HG03066 (cell line): ENCODE data around the gene CDC37L1.
"Not testable (repeated sequence)": the region's sequence is repeated elsewhere in the genome, so short reads cannot be mapped to it uniquely, and the experiment has no call there.

Experiments
- ATAC-seq: cut with Tn5 transposase; IDR thresholded peaks from one replicate; pipeline ENCODE4 v1.9.1; 2021; ENCODE audit warnings: low read depth; ENCODE audit not compliant: unreplicated experiment

Gene CDC37L1

DNA sequence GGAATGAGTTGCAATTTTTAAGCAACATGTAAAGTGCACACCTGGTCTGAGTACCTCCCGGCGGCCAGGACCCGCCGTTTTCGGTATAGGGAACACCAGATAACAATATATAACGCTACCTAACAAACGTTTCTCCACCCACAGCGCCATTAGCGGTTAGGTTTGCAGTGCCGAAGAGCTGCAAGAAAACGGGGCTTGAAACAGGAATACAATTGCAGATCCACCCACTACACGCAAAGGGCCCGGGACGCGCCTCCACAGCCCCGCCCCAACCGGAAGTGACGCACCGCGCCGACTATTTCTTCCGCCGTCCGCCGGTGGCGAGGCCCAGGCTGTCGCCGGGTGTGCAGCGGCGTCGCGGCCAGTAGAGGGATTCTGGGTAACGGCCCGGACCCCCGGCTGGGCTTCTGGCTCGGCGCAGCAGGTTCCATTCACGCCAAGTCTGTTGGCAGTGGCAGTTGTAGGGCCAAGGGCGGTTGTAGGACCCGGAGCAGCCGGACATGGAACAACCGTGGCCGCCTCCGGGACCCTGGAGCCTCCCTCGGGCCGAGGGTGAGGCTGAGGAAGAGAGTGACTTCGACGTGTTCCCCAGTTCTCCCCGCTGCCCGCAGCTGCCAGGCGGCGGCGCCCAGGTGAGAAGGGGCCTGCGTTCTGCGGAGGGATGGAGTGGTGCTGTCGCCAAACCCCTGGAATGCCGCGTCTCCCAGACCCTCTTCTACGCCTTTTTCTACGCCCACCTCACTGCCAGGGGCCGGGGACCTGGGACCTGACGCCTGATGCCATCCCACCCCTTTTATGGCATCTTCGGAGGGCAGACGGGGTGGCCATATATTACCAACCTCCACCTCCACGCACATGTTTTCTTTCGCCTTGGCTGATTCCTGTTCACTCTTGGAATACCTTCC, at the start of gene CDC37L1:
Gene CDC37L1 (plus strand): TSS at position 302 of the 905 bp plus-strand sequence. CDS start 199 bp downstream, at position 501.
- peak; percentile 97 for ATAC-seq

DNA sequence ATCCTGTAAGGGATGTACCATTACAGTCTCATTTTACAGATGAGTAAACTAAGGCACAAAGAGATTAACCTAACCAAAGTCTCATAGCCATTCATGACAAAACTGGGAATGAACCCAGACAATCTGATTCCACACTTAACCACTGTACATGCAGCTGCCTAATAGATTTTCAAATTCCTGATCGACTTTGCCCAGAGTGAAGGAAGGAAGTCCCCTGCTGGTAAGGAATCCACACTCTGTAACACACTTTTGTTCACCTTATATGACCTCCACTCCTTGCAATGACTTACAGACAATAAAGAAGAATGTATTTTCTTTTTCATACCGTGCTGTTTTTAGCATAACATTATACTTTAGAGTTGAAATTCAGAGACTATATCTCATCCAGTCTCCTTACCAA, 48.5 kb upstream of the CDC37L1 start:
- ATAC-seq, result no peak

DNA sequence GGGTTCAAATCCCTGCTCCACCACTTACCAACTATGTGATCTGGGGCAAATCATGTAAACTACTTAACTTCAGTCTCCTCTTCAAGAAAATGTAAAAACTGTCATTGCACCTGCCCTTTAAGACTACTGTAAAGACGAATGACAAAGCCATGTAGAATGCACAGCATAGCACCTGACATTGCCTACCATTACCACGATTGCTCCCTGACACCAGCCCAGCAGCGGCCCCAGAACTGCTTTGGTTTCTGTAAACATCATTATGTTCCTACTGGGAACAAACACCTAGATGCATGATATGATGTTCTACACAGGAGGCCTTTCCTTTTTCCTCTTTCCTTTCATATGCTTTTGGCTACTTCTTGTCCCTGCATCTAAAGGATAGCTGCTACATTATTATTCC, 40.4 kb upstream of the CDC37L1 start:
- no peak for ATAC-seq

DNA sequence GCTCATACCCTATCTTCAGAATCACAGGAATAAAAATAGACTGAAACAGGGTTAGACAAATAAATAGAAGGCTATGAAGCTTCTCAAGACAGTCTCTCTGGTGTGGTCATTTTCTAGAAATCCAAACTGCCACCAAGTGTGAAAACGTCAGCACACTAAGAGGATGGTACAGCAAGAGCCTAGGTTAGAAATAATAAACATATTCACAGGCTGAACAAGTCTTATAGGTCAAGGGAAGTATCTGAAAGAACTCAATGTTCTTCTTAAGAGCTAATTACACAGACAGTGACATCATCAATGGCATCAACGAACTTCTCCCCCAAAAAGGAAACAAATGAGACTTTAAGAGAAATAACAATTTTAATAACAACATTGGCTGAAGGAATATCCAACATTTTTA, 39.9 kb upstream of the CDC37L1 start:
- no peak for ATAC-seq

DNA sequence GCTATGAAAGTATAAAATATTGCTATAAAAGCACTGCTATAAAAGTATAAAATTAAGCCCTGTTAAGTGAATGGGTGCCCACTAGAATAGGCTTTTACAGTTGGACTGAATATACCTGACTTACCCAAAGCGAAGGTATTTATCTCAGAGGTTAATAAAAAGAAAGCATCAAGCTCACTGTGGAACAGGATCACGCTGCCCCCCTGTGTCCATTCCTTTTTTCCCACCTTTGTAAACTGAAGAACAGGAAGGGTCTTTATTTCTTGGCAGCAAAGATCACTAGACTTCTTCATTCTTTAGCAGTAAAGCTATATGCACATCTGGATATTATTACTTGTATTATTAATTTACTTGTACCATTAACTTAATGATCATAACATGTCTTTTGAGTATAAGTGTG, 39.3 kb upstream of the CDC37L1 start:
- ATAC-seq, result no peak

DNA sequence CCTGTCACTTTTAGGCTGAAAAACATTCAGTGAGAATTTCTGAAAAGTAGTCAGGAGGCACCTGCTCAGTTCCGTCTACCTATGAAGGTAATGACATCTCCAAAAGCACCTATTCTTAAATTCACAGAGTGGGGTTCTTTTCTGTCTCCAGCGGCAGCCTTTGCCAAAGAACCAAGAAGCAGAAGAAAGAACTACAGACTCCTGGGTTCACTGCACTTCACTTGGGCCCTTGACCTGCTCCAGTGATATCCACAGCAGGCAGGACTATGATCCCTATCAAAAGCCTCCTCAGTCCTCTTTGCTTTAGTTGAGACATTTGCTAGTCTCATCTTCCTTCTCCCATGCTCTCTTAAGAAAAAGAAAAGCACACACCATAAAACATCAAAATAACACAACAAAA, 37.0 kb upstream of the CDC37L1 start:
- ATAC-seq, result no peak

DNA sequence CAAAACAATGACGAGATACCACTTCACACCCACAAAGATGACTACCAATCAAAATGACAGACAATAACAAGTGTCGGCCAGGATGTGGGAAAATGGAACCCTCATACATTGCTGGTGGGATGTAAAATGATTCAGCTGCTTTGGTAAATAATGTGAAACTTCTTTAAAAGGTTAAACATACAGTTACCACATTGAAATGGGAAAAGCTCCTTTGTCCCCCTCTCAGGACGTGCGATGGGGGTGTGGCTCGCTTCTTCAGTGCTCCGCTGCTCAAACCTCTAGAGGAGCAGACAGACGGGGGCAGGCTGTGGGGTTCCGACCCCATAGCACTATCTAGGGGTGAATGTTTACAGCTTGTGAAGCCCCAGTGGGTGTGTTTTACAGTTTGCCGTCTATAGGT, 25.3 kb upstream of the CDC37L1 start:
- no peak for ATAC-seq

DNA sequence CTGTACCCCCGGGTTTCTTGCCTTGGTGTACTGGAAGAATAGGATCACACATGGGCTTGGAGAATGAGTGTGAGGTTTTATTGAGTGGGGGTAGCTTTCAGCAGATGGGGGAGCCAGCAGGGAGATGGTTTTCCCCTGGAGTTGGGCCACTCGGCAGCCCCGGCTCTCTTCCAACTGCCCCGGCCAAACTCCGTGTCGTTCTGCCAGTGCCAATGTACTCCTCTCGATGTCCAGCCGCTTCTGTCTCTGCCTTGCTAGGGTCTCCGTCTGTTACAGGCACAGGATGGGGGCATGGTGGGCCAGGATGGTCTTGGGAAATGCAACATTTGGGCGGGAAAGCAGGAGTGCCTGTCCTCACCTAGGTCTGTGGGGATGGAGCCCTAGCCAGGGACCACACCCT, 24.8 kb upstream of the CDC37L1 start:
- ATAC-seq, result no peak

DNA sequence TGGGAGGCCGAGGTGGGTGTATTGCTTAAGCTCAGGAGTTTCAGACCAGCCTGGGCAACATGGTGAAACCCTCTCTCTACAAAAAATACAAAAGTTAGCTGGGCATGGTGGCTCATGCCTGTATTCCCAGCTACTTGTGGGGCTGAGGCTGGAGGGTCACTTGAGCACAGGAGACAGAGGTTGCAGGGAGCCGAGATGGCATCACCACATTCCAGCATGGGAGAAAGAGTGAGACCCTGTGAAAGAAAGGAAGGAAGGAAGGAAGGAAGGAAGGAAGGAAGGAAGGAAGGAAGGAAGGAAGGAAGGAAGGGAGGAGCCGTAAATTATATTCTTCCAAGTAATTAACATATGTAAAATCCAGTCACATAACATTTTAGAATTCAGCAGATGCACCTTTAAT, 23.2 kb upstream of the CDC37L1 start:
- not testable (repeated sequence) for ATAC-seq

DNA sequence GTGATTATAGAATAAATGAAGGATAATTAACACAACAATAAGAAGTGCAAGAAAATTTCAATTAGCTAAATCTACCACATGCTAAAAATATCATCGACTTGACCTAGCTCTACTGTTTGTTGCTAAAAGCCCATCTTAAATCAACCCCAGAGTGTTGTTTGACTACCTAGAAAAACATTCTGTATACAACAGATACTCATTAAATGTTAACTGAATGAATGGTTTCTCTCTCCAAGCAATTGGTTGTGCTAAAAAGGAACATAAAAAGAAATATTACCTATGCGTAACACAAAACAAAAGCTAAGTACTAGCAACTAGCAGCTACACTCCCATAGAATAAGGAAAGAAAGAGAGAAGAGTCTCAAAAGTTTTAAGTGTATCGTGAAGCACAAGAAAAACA, 22.7 kb upstream of the CDC37L1 start:
- ATAC-seq, result no peak

DNA sequence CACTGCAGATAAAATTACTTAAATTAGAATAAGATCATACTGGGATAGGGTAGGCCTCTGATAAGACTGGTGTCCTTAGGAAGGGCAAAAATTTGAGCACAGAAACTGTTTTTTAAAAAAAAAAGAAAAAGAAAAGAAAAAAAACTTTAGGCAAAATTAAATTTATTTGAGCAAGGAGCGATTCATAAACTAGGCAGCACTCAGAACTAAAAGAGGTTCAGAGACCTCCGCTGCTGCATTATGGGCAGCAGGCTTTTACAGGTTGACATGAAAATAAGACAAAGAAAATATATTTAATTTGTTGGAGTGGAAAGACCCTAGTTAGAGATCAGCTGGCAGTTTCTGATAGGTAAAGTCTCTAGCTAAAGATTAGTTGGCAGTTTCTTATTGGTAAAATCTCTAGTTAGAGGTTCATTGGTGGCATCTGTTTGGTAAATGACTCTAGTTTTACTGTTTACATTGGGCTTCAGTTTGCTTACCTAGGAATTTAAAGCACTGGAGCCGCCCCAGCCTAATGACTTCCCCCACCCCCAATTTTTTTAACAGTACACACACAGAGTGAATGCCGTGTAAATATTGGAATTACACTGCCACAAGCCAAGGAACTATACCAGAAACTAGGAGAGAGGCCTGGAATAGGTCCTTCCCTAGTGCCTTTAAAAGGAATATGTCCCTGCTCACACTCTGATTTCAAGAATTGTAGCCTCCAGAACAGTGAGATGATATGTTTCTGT, 21.8 kb upstream of the CDC37L1 start:
- ATAC-seq, result no peak

DNA sequence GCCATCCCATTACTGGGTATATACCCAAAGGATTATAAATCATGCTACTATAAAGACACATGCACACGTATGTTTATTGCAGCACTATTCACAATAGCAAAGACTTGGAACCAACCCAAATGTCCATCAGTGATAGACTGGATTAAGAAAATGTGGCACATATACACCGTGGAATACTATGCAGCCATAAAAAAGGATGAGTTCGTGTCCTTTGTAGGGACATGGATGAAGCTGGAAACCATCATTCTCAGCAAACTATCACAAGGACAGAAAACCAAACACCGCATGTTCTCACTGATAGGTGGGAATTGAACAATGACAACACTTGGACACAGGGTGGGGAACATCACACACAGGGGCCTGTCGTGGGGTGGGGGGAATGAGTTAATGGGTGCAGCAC, 18.7 kb upstream of the CDC37L1 start:
- ATAC-seq, result not testable (repeated sequence)

DNA sequence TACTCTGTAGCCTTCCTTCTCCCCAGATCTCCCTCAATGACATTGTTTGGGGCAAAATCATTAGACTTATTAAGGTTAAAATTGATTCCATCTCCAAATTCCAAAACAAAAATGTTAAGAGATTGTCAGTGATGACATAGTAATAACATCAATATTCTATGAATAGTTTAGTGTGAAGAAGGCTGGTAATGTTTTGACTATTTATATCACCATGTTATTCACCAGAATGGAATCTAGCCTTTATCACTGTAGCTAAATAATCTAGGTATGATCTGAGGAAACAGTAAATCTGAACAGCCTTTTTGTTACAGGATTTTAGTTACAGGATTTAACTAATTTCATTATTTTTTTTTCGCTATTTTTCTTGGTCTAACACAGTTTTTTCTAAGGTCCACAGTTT, 18.2 kb upstream of the CDC37L1 start:
- no peak for ATAC-seq

DNA sequence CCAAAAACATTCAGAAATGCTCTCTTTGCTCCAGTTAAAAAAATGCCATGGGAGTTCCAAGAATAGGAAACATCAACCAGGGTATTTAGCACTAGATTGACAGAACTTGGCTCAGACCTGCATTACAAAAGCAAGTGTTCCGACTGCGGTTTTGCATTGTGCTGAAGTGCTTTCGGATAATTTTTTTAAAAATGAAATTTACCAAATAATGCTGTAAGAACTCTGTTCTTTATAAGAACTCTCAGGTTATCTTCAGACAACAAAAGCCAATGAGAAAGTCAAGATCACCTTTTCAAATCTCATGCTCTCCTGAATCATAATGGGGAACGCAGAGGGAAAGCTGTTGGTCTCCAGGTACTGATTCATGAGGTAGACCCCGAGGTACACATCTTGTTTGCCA, 17.8 kb upstream of the CDC37L1 start:
- no peak for ATAC-seq

DNA sequence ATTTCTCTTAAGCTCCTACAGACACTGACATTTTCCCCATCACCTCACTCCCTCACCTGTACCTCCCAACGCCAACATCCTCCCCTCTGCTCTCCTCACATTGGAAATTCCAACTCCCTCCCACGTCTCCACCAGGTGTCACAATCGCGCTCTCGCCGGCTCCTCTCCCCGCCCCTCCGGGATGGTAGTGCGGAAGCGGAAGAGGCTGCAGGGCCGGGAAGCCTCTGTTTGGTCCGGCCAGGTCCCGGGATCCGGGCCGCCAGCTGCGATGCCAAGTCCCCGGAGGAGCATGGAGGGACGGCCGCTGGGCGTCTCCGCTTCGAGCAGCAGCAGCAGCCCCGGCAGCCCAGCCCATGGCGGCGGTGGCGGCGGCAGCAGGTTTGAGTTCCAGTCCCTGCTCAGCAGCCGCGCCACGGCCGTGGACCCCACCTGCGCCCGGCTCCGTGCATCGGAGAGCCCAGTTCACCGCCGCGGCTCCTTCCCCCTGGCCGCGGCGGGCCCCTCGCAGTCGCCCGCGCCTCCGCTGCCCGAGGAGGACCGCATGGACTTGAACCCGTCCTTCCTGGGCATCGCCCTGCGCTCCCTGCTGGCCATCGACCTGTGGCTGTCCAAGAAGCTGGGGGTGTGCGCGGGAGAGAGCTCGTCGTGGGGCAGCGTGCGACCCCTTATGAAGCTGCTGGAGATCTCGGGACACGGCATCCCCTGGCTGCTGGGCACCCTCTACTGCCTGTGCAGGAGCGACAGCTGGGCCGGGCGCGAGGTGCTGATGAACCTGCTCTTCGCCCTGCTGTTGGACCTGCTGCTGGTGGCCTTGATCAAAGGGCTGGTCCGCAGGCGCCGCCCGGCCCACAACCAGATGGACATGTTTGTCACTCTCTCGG, 17.0 kb upstream of the CDC37L1 start, which contains the start of gene PLPP6:
Gene PLPP6 (plus strand): TSS at position 187 of the 881 bp plus-strand sequence. CDS start 82 bp downstream, at position 269.
- ATAC-seq, result peak; percentile 85

DNA sequence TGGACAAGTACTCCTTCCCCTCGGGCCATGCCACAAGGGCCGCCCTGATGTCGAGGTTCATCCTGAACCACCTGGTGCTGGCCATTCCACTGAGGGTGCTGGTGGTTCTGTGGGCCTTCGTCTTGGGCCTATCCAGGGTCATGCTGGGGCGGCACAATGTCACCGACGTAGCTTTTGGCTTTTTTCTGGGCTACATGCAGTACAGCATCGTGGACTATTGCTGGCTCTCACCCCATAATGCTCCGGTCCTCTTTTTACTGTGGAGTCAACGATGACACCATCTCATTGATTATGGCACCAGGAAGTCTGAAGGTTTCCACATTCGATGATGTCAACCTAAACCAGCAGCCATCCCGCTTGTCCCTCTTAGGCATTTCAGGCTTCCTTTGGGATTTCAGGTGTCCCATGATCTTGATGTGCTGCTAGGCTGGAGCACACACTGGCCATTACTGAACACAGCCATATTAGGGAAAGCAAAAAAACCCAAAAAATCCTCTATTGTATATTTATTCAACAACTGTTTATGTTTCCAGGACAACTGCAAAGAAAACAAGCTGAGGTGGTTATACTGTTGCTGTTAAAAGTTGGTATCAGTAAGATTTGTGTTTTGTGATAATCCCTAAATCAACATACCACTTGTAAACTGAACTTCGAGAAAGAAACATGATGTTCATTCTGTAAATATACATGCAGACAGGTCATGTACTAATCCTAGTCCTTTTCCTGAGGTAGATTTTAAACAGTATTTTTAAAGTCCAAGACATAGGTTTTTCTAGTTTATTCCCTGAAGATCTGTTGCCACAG, 16.2 kb upstream of the CDC37L1 start:
- no peak for ATAC-seq

DNA sequence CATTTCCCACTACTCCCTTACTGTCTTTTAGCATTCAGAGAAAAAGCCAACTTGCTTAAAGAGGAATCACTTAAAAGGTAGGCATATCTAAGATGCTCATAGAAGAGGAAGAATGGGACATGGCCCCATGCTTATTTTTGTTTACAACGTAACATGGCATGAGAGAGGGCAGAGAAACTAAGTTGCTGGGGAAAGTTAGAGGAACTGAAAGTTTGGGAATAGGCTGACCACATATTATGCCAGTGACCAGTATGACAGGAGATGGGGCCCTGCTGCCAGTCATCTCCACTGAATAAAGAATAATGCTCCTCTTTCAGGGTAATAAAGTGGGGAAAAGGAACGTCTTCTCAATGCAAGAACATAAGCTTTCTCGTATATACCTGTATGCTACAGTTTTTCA, 15.4 kb upstream of the CDC37L1 start:
- no peak for ATAC-seq

DNA sequence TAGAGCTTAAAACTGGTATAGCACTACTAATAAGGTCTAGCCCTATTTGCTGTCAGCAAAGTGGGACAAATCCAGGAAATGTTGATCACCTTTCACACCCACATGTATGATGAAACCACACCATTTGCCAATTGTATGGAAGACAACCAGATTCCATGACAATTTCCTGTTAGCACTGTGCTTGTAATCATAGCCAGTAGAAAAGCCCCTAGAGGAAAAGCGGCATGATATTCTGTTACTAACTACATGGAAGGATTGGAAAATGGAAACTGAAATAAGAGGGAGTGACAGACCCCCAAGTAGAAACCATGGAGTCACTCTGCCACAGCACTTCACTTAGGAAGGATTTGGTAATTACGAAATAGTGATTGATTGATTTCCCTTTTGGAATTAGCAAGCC, 14.0 kb upstream of the CDC37L1 start:
- no peak for ATAC-seq

DNA sequence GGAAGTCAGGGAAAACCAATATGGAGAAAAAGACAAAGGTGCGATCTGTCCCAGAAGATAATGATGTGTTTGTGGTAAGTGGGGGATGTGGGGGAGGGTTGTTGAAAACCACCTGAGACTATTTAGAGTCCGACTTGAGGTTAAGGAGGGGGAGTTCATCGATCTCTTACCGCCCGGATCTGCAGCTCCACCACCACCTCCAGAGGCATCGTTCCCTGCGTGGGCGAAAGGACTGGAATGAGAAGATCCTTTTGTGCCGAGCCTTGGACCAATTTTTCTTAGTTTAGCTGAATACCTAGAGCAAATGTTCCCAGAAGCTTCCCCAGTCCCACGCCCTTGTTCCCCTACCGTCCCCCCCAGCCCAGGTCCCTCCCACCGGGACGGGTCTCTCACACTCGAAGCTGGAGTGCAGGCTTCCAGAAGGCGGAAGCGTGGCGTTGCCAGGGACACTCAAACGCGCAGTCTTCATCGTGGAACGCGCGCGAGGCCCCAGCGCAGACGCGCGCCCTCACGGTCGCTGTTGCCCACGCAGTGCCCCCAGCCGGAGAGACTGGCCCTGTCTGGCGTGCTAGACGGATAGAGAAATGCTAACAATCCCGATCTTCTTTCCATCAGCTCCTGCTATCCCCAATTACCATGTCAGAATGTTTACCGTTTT, 13.2 kb upstream of the CDC37L1 start, which contains the start of gene SPATA6L:
Gene SPATA6L (minus strand): TSS at position 439 of the 658 bp plus-strand sequence. CDS start 230 bp downstream, at position 209.
- ATAC-seq, result peak; percentile 36
